LoVo (cell line): Measurements from ENCODE around the gene RTL1.

Experiments
- DNase-seq: peaks from one replicate; pipeline ENCODE4 v3.0.0-alpha.2; 2016; ENCODE audit warnings: low spot score

The RTL1 gene

GRCh38 chr14:100903672-100904185 is at the start of gene RTL1:
Gene RTL1 (minus strand): TSS chr14:100903722. CDS start chr14:100884788, 18,934 bp downstream.
- no peak for DNase-seq

- no peak for DNase-seq
Observed at GRCh38 chr14:100950024-100950423, 46.5 kb upstream of the RTL1 start.

- DNase-seq = no peak
Observed at GRCh38 chr14:100944052-100944451, 40.5 kb upstream of the RTL1 start.

GRCh38 chr14:100930270-100930669 is 26.7 kb upstream of the RTL1 start:
- DNase-seq = no peak

- no peak for DNase-seq
Observed at GRCh38 chr14:100915560-100915959, 12.0 kb upstream of the RTL1 start.

- no peak for DNase-seq
Observed at GRCh38 chr14:100914597-100915021, 11.1 kb upstream of the RTL1 start.

- DNase-seq = no peak
Observed at GRCh38 chr14:100911665-100912316, 8.3 kb upstream of the RTL1 start.

GRCh38 chr14:100910888-100911664 is 7.6 kb upstream of the RTL1 start:
- no peak for DNase-seq

GRCh38 chr14:100909439-100909838 is 5.9 kb upstream of the RTL1 start:
- no peak for DNase-seq

GRCh38 chr14:100907240-100907639 is 3.7 kb upstream of the RTL1 start:
- no peak for DNase-seq

GRCh38 chr14:100906420-100906819 is 2.9 kb upstream of the RTL1 start:
- no peak for DNase-seq

GRCh38 chr14:100905166-100905565 is 1.6 kb upstream of the RTL1 start:
- no peak for DNase-seq

- DNase-seq = no peak
Observed at GRCh38 chr14:100904307-100905087, 975 bp upstream of the RTL1 start.

- DNase-seq = no peak
Observed at GRCh38 chr14:100903134-100903468, 421 bp downstream of the RTL1 start.

- no peak for DNase-seq
Observed at GRCh38 chr14:100902295-100903133, 1.0 kb downstream of the RTL1 start.

GRCh38 chr14:100901391-100902183 is 1.9 kb downstream of the RTL1 start:
- no peak for DNase-seq

GRCh38 chr14:100900837-100901390 is 2.6 kb downstream of the RTL1 start:
- DNase-seq = no peak

GRCh38 chr14:100899884-100900771 is 3.4 kb downstream of the RTL1 start:
- DNase-seq = no peak
